NB4 (cell line): ENCODE data around the gene TRIM6.

Experiments used
- CTCF ChIP-seq: IDR thresholded peaks from one replicate; pipeline ENCODE4 v1.5.1; 2012; ENCODE audit warnings: low read depth, low read length
- MYC ChIP-seq: IDR thresholded peaks from 2 replicates; pipeline ENCODE4 v1.6.1; 2011; ENCODE audit warnings: low read depth, low read length
- POLR2A ChIP-seq: IDR thresholded peaks from 2 replicates; pipeline ENCODE4 v1.6.1; 2011; ENCODE audit warnings: mild to moderate bottlenecking; ENCODE audit not compliant: insufficient read length; ENCODE audit errors: extremely low read depth
- TF ChIP-seq, protein P1 (sequence below): IDR thresholded peaks from 2 replicates; pipeline ENCODE4 v1.6.1; 2011; ENCODE audit warnings: low read depth, low read length

DNA sequence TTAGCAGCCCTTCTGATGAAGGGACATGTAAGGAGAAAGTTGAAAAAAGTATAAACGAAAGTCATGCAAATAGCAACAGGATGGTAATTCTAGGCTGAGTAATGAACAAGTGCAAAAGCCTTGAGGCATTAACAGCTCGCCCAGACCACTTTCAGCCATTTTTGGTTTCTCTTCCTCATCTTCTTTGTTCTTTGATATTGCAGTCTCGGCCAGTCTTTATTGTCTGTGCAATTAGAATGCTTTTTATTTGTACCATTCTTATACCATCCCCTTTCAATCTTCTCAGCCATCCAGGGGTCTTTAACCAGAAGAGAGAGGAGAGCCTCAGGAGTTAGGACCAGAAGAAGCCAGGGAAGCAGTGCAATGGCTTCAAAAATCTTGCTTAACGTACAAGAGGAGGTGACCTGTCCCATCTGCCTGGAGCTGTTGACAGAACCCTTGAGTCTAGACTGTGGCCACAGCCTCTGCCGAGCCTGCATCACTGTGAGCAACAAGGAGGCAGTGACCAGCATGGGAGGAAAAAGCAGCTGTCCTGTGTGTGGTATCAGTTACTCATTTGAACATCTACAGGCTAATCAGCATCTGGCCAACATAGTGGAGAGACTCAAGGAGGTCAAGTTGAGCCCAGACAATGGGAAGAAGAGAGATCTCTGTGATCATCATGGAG lies 35.7 kb downstream of the TRIM6 start:
- TF ChIP-seq CTCF (no peak), POLR2A (no peak), MYC (no peak)
- TF ChIP-seq, protein P1, sequence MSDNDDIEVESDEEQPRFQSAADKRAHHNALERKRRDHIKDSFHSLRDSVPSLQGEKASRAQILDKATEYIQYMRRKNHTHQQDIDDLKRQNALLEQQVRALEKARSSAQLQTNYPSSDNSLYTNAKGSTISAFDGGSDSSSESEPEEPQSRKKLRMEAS: no peak
